ENCODE data around the gene TRAPPC2L.

TRAPPC2L gene

DNA sequence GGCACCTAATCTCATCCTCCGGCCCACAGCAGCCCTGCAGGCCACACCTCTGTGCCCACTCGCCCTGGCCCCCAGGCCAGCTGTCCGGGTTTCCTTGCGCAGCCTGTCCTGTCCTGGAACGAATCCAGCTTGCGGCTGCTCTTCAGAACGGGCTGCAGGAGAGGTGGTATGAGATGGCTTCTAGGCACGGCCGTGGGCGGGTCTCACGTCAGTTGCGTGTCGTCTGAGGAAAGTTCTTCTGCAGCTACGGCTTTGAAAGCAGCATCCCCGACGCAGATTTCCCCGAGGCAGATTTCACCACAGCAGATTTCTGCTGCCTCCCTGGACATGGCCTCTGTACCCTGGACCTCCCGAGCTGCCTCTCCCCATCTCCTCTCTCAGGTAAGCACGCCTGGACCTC, 18.4 kb upstream of the TRAPPC2L start:
- H3K4me3 ChIP-seq (ENCODE audit: low read depth, low read length) = no peak overlapping the region
- in situ Hi-C loops (cut with HindIII; ENCODE audit: low sequenced_read_pairs) = no loop called here
- TF ChIP-seq, protein P1, sequence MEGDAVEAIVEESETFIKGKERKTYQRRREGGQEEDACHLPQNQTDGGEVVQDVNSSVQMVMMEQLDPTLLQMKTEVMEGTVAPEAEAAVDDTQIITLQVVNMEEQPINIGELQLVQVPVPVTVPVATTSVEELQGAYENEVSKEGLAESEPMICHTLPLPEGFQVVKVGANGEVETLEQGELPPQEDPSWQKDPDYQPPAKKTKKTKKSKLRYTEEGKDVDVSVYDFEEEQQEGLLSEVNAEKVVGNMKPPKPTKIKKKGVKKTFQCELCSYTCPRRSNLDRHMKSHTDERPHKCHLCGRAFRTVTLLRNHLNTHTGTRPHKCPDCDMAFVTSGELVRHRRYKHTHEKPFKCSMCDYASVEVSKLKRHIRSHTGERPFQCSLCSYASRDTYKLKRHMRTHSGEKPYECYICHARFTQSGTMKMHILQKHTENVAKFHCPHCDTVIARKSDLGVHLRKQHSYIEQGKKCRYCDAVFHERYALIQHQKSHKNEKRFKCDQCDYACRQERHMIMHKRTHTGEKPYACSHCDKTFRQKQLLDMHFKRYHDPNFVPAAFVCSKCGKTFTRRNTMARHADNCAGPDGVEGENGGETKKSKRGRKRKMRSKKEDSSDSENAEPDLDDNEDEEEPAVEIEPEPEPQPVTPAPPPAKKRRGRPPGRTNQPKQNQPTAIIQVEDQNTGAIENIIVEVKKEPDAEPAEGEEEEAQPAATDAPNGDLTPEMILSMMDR (IDR thresholded peaks at IDR 0.05; ENCODE audit: low read depth, low read length) = no peak
- DNase-seq (ENCODE audit: low read depth, low spot score) = no peak

DNA sequence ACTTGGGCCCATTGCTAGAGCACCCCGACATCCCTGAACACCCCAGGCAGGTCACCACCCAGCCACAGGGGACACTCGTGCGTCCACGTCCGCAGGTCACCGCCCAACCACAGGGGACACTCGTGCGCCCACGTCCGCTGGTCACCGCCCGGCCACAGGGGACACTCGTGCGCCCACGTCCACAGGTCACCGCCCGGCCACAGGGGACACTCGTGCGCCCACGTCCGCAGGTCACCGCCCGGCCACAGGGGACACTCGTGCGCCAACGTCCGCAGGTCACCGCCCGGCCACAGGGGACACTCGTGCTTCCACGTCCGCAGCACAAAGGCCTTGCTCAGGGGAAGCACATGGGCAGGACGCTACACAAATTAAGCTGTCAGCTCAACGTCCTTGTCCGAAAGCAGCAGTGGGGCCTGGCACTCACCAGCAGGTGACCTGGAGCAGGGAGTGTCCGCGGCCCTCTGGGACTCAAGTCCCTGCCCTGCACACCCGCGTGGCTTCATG, 17.8 kb upstream of the TRAPPC2L start:
- TF ChIP-seq, protein P1 (IDR thresholded peaks at IDR 0.05; ENCODE audit: low read depth, low read length) = no peak
- no peak overlapping the region for H3K4me3 ChIP-seq (ENCODE audit: low read depth, low read length)
- no peak for DNase-seq (ENCODE audit: low read depth, low spot score)
- in situ Hi-C loops (cut with HindIII; ENCODE audit: low sequenced_read_pairs) = no loop called here

DNA sequence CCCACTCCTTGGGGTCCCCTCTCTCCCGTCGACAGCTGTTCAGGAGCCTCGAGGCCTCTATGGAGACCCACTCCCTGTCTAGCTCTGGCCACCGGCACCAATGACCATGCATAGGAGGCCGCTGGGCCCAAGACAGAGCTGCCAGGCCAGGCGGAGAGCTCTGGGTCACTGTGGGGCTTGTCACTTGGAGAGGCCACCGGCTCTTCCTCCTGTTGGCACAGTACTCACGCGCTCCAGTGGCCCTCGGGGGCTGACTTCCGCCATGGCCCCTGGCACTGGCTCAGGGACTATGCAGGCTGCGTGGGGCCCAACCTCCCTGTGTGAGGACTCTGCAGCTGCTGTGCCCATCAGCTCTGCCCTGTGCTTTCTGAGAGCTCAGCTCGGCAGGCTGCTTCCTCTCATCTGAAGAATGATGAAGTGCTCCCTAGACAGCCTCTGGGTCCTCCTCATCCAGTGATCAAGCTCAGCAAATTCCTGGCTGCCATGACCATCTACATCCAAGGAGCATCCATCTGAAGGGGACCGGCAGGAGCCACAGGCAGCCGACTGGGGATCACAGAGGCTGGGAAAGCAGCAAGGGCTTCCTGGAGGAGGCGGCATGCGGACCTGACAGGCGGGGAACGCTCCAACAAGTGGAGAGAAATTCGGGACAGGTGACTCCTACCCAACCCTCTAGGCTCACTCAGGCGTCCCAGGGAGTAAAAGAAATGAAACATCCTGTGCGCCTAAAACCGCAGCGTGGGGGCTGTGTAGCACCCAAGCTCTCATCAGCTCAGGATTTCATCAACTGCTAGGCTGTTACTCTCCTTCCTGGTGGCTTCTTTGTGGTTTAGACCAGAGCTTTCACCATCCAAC, 17.0 kb upstream of the TRAPPC2L start:
- DNase-seq (ENCODE audit: low read depth, low spot score) = no peak
- TF ChIP-seq, protein P1 (IDR thresholded peaks at IDR 0.05; ENCODE audit: low read depth, low read length) = no peak
- in situ Hi-C loops (cut with HindIII; ENCODE audit: low sequenced_read_pairs) = no loop called here
- H3K4me3 ChIP-seq (ENCODE audit: low read depth, low read length) = no peak overlapping the region

DNA sequence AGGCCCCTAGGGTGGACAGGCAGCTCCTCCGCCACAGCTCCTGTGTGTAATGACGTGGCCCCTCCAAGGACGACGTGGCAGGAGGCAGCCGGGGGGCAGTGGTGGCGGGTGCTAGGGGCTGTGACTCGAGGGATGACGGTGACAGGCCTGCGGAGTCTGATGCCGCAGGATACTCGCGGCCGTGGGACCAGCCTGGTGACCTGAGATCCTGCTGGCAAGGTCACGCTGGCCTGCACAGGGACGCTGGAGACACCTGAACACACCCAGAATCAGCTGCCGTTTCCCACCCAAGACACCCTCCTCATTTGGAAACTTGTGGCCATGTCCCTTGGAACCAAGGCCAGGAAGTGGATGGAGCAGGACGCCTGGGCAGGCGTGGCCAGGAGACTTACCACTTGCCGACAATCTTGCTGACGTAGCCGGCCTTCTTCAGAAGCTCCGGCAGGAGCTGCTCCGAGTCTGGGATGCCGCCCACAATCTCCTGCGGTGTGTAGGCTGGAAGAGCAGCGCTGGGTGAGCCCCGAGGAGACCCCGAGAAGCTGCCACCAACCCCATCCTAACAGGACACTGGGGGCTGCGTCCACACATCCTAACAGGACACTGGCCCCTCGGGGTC, 16.2 kb upstream of the TRAPPC2L start:
- no peak overlapping the region for H3K4me3 ChIP-seq (ENCODE audit: low read depth, low read length)
- no peak for DNase-seq (ENCODE audit: low read depth, low spot score)
- TF ChIP-seq, protein P1 (IDR thresholded peaks at IDR 0.05; ENCODE audit: low read depth, low read length) = no peak
- in situ Hi-C loops (cut with HindIII; ENCODE audit: low sequenced_read_pairs) = no loop called here

DNA sequence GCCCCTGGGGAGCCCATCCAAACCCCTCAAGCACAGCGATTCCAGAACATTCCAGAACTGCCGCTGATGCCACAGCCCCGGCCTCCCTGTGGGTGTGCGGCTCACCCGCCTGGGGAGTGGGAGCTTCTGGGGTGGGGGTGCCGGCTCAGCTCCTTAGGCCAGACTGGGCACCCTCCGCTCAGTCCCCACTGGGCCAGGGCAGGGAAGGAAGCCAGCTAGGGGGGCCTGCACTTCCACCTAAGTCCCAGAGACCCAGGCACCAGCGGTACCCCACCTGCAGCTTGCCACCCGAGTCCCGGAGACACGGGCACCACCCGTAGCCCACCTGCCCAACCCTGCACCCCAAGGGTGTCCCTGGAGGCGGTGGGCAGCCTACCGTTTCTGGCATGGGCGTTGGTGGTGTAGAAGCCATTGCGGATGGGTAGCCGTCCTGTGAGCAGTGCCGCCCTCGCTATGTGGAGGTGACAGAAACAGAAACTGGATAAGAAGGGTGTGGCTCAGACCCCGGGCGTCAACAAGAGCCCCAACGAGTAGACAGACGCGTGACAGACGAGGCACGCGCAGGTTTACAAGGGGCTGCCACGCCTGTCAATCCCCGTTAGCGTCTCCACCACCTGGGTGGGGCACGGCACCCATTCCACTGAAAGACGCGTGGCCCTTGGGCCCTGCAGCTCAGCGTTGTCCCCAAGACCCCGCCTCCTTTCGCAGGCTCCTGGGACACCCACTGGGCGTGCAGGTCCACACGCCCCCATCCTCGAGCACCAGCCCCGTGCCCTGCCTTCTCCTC, 15.2 kb upstream of the TRAPPC2L start:
- H3K4me3 ChIP-seq (ENCODE audit: low read depth, low read length) = no peak overlapping the region
- DNase-seq (ENCODE audit: low read depth, low spot score) = no peak
- in situ Hi-C loops (cut with HindIII; ENCODE audit: low sequenced_read_pairs) = no loop called here
- TF ChIP-seq, protein P1 (IDR thresholded peaks at IDR 0.05; ENCODE audit: low read depth, low read length) = no peak

DNA sequence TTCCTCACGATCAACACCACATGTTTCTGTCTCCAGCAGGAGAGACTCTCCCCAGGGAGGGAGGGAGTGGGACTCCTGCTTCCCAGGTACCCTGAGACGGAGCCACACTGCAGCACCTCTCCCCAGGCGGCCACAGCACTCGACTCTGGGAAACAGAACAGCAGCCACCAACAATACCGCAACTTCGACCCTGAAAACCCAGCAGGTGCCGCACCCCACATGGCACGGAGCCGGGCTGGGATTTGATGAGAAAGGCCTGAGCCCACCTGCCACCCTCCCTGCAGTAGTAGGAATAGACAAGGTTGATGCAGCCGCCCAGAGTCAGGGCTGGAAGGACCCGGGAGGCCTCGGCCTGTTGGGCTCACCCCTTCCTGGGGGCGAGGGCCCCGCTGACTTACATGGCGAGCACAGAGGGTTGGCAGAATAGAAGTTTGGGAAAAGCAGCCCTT, 14.6 kb upstream of the TRAPPC2L start:
- DNase-seq (ENCODE audit: low read depth, low spot score) = no peak
- no peak overlapping the region for H3K4me3 ChIP-seq (ENCODE audit: low read depth, low read length)
- in situ Hi-C loops (cut with HindIII; ENCODE audit: low sequenced_read_pairs) = no loop called here
- TF ChIP-seq, protein P1 (IDR thresholded peaks at IDR 0.05; ENCODE audit: low read depth, low read length) = no peak
